Liver (tissue), 9 donors: Measurements from ENCODE around the gene BOD1L2. TPM values are rescaled to one million over a fixed set of nuclear protein-coding genes. Genes with fewer than 3 reads are reported as not detected.

Source experiments
- DNase-seq: peaks from one replicate; pipeline ENCODE4 v3.0.0-alpha.2; 2017; ENCODE audit warnings: low spot score
- H3K27ac ChIP-seq, 2 donors: one replicate each; pipeline ENCODE4 v1.7.0; 2013; ENCODE audit warnings: inconsistent platforms in 2 of 2, low read length in 2 of 2, control low read depth in 1 of 2, low read depth in 1 of 2, mild to moderate bottlenecking in 1 of 2
- H3K27me3 ChIP-seq, 4 donors: one replicate each; pipeline versions ENCODE4 v1.6.1 to v1.7.0; 2013; ENCODE audit warnings: low read length in 3 of 4, inconsistent platforms in 1 of 4, mild to moderate bottlenecking in 1 of 4, moderate library complexity in 1 of 4; ENCODE audit not compliant: control insufficient read depth in 4 of 4, insufficient read depth in 4 of 4
- H3K36me3 ChIP-seq, 4 donors: one replicate each; pipeline versions ENCODE4 v1.6.1 to v1.7.0; 2013; ENCODE audit warnings: low read length in 3 of 4, mild to moderate bottlenecking in 3 of 4, low read depth in 1 of 4, moderate library complexity in 1 of 4; ENCODE audit not compliant: control insufficient read depth in 4 of 4, insufficient read depth in 3 of 4
- H3K4me1 ChIP-seq, 4 donors: one replicate each; pipeline versions ENCODE4 v1.6.1 to v1.7.0; 2013; ENCODE audit warnings: low read length in 3 of 4, mild to moderate bottlenecking in 3 of 4, moderate library complexity in 1 of 4; ENCODE audit not compliant: control insufficient read depth in 4 of 4, insufficient read depth in 4 of 4
- H3K4me3 ChIP-seq, 3 donors: one replicate each; pipeline versions ENCODE4 v1.6.1 to v1.7.0; 2013; ENCODE audit warnings: low read length in 3 of 3, control low read depth in 1 of 3, low read depth in 1 of 3, mild to moderate bottlenecking in 1 of 3
- H3K9ac ChIP-seq, 2 donors: one replicate each; pipeline ENCODE4 v1.7.0; 2013; ENCODE audit warnings: low read length in 2 of 2, mild to moderate bottlenecking in 2 of 2, moderate library complexity in 2 of 2, control low read depth in 1 of 2, low read depth in 1 of 2
- H3K9me3 ChIP-seq, 4 donors: one replicate each; pipeline versions ENCODE4 v1.6.1 to v1.7.0; 2013; ENCODE audit warnings: low read length in 3 of 4; ENCODE audit not compliant: control insufficient read depth in 4 of 4
- ATF3 ChIP-seq: IDR thresholded peaks from 2 replicates; pipeline ENCODE4 v1.6.1; 2016; ENCODE audit warnings: antibody characterized with exemption
- EGR1 ChIP-seq, 2 donors: IDR thresholded peaks; 2 replicates each; pipeline ENCODE4 v1.6.1; 2016 to 2018; ENCODE audit warnings: antibody characterized with exemption in 2 of 2, low read depth in 2 of 2
- FOXA2 ChIP-seq: IDR thresholded peaks from 2 replicates; pipeline ENCODE4 v1.6.1; 2016; ENCODE audit warnings: antibody characterized with exemption
- GABPA ChIP-seq, 2 donors: IDR thresholded peaks in 1 of 2; conservative IDR thresholded peaks in 1 of 2; 2 replicates each; pipeline ENCODE4 v1.6.1; 2016; ENCODE audit warnings: antibody characterized with exemption in 2 of 2, mild to moderate bottlenecking in 1 of 2, moderate library complexity in 1 of 2
- HNF4A ChIP-seq, 2 donors: conservative IDR thresholded peaks; 2 replicates each; pipeline ENCODE4 v1.6.1; 2016; ENCODE audit warnings: antibody characterized with exemption in 2 of 2, mild to moderate bottlenecking in 2 of 2
- HNF4G ChIP-seq: IDR thresholded peaks from 2 replicates; pipeline ENCODE4 v1.6.1; 2016; ENCODE audit warnings: antibody characterized with exemption
- JUND ChIP-seq, 2 donors: IDR thresholded peaks; 2 replicates each; pipeline ENCODE4 v1.6.1; 2016; ENCODE audit warnings: antibody characterized with exemption in 2 of 2
- NR2F2 ChIP-seq: IDR thresholded peaks from 2 replicates; pipeline ENCODE4 v1.6.1; 2016; ENCODE audit warnings: antibody characterized with exemption
- RAD21 ChIP-seq, 2 donors: IDR thresholded peaks; 2 replicates each; pipeline ENCODE4 v1.6.1; 2016; ENCODE audit warnings: antibody characterized with exemption in 2 of 2, mild to moderate bottlenecking in 2 of 2
- REST ChIP-seq: IDR thresholded peaks from 2 replicates; pipeline ENCODE4 v1.6.1; 2016; ENCODE audit warnings: antibody characterized with exemption, mild to moderate bottlenecking
- RXRA ChIP-seq, 2 donors: IDR thresholded peaks; 2 replicates each; pipeline ENCODE4 v1.6.1; 2017 to 2018; ENCODE audit warnings: antibody characterized with exemption in 2 of 2, mild to moderate bottlenecking in 1 of 2
- TAF1 ChIP-seq: conservative IDR thresholded peaks from 2 replicates; pipeline ENCODE4 v1.6.1; 2016; ENCODE audit warnings: antibody characterized with exemption, mild to moderate bottlenecking
- WGBS: extraction: QIAGEN DNeasy Blood & Tissue Kit; methylation state at CpG from one replicate; pipeline ENCODE4 v1.1.7; 2013; 5-methylcytosine and 5-hydroxymethylcytosine counted together
- polyA plus RNA-seq, 2 donors: library from polyadenylated mRNA; stranded (reverse) in 1 of 2; unstranded in 1 of 2; fragments of 200-250 nt in 1 of 2; fragments of >200 nt in 1 of 2; fragmentation: Nextera tagmentation in 1 of 2; extraction: Ambion mirVana in 1 of 2; gene quantifications; one replicate each; pipeline versions ENCODE4 v1.2.1 to v1.2.3, GENCODE V29; 2013 to 2015
- total RNA-seq, 2 donors: library from RNA; depleted of rRNA; stranded (reverse); fragments of >200 nt; gene quantifications; one replicate each; pipeline ENCODE4 v1.2.3, GENCODE V29; 2014
- TF ChIP-seq, protein P1 (sequence below): IDR thresholded peaks from 2 replicates; pipeline ENCODE4 v1.6.1; 2016; ENCODE audit warnings: antibody characterized with exemption
- TF ChIP-seq, protein P2 (sequence below): IDR thresholded peaks from 2 replicates; pipeline ENCODE4 v1.6.1; 2016; ENCODE audit warnings: antibody characterized with exemption
- TF ChIP-seq, protein P3 (sequence below): fragments of 150-350 bp; IDR thresholded peaks from 2 replicates; pipeline ENCODE4 v1.5.1; 2017; ENCODE audit warnings: improper control_type of control experiment, low read depth, low read length; ENCODE audit not compliant: missing input control
- donor health status: healthy.
- donor health status: healthy.
- donor health status: healthy.
- donor health status: healthy.
- donor health status: healthy.

BOD1L2 gene
- total and polyA plus RNA-seq, 4 donors, result not detected

DNA sequence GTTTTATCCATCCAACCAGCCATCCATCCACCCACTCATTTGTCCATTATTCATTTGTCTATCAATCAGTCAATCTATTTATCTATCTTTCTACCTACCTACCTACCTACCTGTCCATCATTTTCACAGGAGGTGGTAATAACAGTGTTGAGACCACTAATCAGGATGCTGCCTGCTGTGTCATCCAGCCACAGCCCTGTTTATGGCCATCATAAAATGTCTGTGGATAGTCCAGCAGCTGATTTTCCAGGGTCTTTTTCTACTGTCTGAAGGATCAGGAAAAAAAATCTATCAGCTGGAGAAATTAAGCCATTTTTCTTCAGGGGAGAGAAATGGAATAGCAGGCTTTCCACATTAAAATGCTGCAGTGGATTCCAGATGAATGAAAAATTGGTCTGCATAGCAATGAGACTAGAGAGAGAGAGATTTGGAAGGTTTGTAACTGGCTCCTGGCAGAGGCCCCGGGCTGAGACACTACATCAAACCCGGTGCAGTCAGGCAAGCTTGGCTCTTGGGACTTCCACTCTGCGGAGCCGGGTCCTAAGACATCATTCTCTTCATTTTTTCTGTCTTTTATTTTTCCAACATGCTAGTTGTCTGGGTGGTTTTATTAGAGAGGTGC, 33.0 kb upstream of the BOD1L2 start:
- Histone ChIP-seq H3K27ac (no peak overlapping the region), H3K4me1 (no peaks in the 10 kb centered on the region), H3K9ac (no peak overlapping the region), H3K36me3 (no peaks in the 10 kb centered on the region), H3K9me3 (no peaks in the 10 kb centered on the region), H3K27me3 (no peaks in the 10 kb centered on the region), H3K4me3 (no peak overlapping the region)
- TF ChIP-seq, protein P1, sequence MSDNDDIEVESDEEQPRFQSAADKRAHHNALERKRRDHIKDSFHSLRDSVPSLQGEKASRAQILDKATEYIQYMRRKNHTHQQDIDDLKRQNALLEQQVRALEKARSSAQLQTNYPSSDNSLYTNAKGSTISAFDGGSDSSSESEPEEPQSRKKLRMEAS, result no peak
- TF ChIP-seq, protein P2, sequence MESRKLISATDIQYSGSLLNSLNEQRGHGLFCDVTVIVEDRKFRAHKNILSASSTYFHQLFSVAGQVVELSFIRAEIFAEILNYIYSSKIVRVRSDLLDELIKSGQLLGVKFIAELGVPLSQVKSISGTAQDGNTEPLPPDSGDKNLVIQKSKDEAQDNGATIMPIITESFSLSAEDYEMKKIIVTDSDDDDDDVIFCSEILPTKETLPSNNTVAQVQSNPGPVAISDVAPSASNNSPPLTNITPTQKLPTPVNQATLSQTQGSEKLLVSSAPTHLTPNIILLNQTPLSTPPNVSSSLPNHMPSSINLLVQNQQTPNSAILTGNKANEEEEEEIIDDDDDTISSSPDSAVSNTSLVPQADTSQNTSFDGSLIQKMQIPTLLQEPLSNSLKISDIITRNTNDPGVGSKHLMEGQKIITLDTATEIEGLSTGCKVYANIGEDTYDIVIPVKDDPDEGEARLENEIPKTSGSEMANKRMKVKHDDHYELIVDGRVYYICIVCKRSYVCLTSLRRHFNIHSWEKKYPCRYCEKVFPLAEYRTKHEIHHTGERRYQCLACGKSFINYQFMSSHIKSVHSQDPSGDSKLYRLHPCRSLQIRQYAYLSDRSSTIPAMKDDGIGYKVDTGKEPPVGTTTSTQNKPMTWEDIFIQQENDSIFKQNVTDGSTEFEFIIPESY, result no peak
- no peak for TF ChIP-seq FOXA2
- no peak for TF ChIP-seq RXRA (IDR thresholded peaks at IDR 0.05)
- TF ChIP-seq JUND (IDR thresholded peaks at IDR 0.05), result no peak
- no peak for TF ChIP-seq ATF3
- TF ChIP-seq HNF4A (conservative IDR thresholded peaks at IDR 0.05), result no peak
- no peak for TF ChIP-seq REST
- TF ChIP-seq NR2F2, result no peak
- TF ChIP-seq HNF4G, result no peak
- TF ChIP-seq EGR1 (IDR thresholded peaks at IDR 0.05; ENCODE audit: low read depth in 2 of 2), result no peak
- TF ChIP-seq GABPA (IDR thresholded peaks at IDR 0.05 in 1 of 2, conservative IDR thresholded peaks at IDR 0.05 in 1 of 2), result no peak
- TF ChIP-seq, protein P3, sequence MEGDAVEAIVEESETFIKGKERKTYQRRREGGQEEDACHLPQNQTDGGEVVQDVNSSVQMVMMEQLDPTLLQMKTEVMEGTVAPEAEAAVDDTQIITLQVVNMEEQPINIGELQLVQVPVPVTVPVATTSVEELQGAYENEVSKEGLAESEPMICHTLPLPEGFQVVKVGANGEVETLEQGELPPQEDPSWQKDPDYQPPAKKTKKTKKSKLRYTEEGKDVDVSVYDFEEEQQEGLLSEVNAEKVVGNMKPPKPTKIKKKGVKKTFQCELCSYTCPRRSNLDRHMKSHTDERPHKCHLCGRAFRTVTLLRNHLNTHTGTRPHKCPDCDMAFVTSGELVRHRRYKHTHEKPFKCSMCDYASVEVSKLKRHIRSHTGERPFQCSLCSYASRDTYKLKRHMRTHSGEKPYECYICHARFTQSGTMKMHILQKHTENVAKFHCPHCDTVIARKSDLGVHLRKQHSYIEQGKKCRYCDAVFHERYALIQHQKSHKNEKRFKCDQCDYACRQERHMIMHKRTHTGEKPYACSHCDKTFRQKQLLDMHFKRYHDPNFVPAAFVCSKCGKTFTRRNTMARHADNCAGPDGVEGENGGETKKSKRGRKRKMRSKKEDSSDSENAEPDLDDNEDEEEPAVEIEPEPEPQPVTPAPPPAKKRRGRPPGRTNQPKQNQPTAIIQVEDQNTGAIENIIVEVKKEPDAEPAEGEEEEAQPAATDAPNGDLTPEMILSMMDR, result no peak
- no peak for DNase-seq
- WGBS, result 78% methylated on average over 4 of the region's 4 CpGs

GRCh38 chr18:57116598-57117132, 30.2 kb upstream of the BOD1L2 start:
- H3K27me3 ChIP-seq, result no peaks in the 10 kb centered on the region
- H3K36me3 ChIP-seq, result no peaks in the 10 kb centered on the region
- H3K4me1 ChIP-seq, result no peaks in the 10 kb centered on the region
- 77% methylated on average over 7 of the region's 7 CpGs for WGBS
- H3K9ac ChIP-seq, result no peak overlapping the region
- H3K9me3 ChIP-seq, result no peaks in the 10 kb centered on the region
- no peak for DNase-seq
- no peak overlapping the region for H3K4me3 ChIP-seq
- H3K27ac ChIP-seq, result no peak overlapping the region
- TF ChIP-seq TAF1 (no peak), RXRA (IDR thresholded peaks at IDR 0.05) (no peak), HNF4A (conservative IDR thresholded peaks at IDR 0.05) (no peak), HNF4G (no peak), JUND (IDR thresholded peaks at IDR 0.05) (no peak), FOXA2 (no peak), RAD21 (IDR thresholded peaks at IDR 0.05) (no peak), REST (no peak), NR2F2 (no peak)
- TF ChIP-seq, protein P2, result no peak
